PFSK-1 (cell line): ENCODE results near the gene ATP11A.

Experiments used
- POLR2AphosphoS5 ChIP-seq: IDR thresholded peaks from 2 replicates; pipeline ENCODE4 v1.6.1; 2012; ENCODE audit warnings: low read depth, mild to moderate bottlenecking, control low read depth, low read length, moderate library complexity
- REST ChIP-seq, 2 experiments: IDR thresholded peaks; 2 replicates each; pipeline versions ENCODE4 v1.6.1 to v1.8.0; 2011 to 2012; ENCODE audit warnings: low read depth in 2 of 2, low read length in 2 of 2, control low read depth in 1 of 2, inconsistent platforms in 1 of 2, mild to moderate bottlenecking in 1 of 2, moderate library complexity in 1 of 2; ENCODE audit not compliant: insufficient read depth in 1 of 2
- SIN3A ChIP-seq: IDR thresholded peaks from 2 replicates; pipeline ENCODE4 v1.6.1; 2012; ENCODE audit warnings: mild to moderate bottlenecking, low read length, moderate library complexity, borderline replicate concordance; ENCODE audit not compliant: insufficient read depth

GRCh38 chr13:112876305-112877000 is 186.6 kb downstream of the ATP11A start:
- TF ChIP-seq SIN3A (no peak), POLR2AphosphoS5 (no peak), REST (IDR thresholded peaks at IDR 0.05; ENCODE audit: insufficient read depth in 1 of 2, low read depth in 2 of 2, low read length in 2 of 2) (no peak)
